ENCODE results near the gene MEIS2.

Gene MEIS2

DNA sequence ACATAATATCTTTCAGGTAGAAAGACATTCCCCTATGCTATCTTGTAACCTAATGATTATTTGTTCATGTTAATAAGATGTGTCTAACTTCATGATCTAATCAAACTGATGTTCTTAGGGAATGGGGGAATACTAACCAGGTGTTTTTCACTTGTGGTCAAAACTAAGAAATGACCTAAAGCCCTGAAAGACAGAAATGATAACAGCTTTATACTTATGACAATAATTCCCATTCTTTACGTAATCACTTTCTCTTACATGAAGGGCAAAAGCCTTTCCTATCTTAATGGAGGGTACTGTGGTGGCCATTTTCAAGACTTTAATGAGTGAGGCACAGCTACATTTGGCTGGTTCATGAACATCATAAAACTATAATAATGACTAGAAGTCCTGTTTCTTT is 33.9 kb upstream of the MEIS2 start:
- Histone ChIP-seq H3K4me1 (ENCODE audit: insufficient read depth, low read length) (no peaks in the 10 kb centered on the region; the same call in 1 of the 2 replicates), H3K36me3 (ENCODE audit: insufficient read depth, low read depth, low read length) (no peaks in the 10 kb centered on the region), H3K4me3 (ENCODE audit: low read length) (no peak overlapping the region), H3K27ac (ENCODE audit: low read length) (no peak overlapping the region), H3K9me3 (ENCODE audit: insufficient read depth, low read depth, low read length) (no peaks in the 10 kb centered on the region), H3K9ac (ENCODE audit: low read depth, low read length) (no peak overlapping the region), H3K27me3 (ENCODE audit: insufficient read depth, low read length) (no peaks in the 10 kb centered on the region)

DNA sequence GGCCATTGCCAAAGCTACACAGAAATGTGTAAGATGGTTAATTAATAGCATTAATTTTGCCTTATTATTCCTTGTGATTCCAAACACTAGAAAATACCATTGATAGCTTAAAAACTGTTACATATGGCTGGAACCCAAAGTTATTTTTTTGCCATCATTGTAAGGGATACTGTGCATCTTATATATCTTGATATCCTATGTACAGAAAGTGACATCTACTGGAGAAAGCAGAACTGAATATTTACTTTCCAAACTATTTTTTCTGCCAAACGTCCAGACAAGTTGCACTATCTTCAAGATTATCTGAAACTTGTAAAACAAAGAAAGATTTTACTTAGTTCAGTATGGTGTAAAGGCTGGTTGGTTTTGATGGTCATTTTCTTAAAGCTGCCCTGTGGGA is 33.3 kb upstream of the MEIS2 start:
- Histone ChIP-seq H3K9me3 (ENCODE audit: insufficient read depth, low read depth, low read length) (no peaks in the 10 kb centered on the region), H3K36me3 (ENCODE audit: insufficient read depth, low read depth, low read length) (no peaks in the 10 kb centered on the region), H3K4me3 (ENCODE audit: low read length) (no peak overlapping the region), H3K27me3 (ENCODE audit: insufficient read depth, low read length) (no peaks in the 10 kb centered on the region), H3K4me1 (ENCODE audit: insufficient read depth, low read length) (no peaks in the 10 kb centered on the region; the same call in 1 of the 2 replicates), H3K9ac (ENCODE audit: low read depth, low read length) (no peak overlapping the region), H3K27ac (ENCODE audit: low read length) (no peak overlapping the region)

DNA sequence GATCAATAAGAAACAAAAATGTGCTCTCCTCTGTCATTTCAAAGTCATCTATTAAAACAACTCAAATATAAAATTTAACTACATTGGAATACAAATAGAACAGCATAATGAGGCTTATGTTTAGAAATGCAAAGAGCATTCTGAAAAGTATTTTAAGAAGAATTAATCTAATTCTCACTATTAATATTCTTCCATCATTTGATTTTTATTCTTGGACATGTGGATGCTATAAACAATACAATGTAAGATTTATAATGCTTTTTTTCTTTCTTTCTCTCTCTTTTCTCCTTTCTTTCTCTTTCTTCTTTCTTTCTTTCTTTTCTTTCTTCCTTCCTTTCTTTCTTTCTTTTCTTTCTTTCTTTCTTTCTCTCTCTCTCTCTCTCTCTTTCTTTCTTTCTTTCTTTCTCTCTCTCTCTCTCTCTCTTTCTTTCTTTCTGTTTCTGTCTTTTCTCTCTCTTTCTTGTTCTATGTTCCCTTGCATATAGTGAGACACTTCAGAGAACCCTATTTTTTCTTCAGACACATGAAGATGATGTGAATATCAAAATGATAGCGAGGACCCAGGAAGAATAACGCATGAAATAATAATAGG is 32.6 kb upstream of the MEIS2 start:
- Histone ChIP-seq H3K4me1 (ENCODE audit: insufficient read depth, low read length) (no peaks in the 10 kb centered on the region; the same call in 1 of the 2 replicates), H3K36me3 (ENCODE audit: insufficient read depth, low read depth, low read length) (no peaks in the 10 kb centered on the region), H3K9ac (ENCODE audit: low read depth, low read length) (no peak overlapping the region), H3K27ac (ENCODE audit: low read length) (no peak overlapping the region), H3K9me3 (ENCODE audit: insufficient read depth, low read depth, low read length) (no peaks in the 10 kb centered on the region), H3K27me3 (ENCODE audit: insufficient read depth, low read length) (no peaks in the 10 kb centered on the region), H3K4me3 (ENCODE audit: low read length) (no peak overlapping the region)

DNA sequence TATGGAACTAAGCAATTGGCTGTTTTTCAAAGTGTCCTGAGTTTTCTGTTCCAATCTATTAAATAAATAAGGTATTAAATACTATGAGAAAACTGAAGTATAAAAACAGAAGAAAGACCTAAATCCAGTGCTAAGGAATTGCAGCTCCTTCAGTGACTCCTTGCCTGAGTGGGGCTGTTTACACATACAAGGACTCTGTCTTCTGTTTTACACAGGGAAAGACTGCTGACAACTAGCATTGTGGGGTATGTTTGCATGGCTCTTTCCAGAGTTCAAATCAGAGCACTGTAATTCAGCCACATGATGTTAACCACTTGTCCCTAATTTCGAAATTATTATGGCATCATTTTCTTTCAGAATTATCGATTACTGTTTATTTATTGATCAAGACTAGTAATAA is 31.3 kb upstream of the MEIS2 start:
- Histone ChIP-seq H3K27me3 (ENCODE audit: insufficient read depth, low read length) (no peaks in the 10 kb centered on the region), H3K4me3 (ENCODE audit: low read length) (no peak overlapping the region), H3K4me1 (ENCODE audit: insufficient read depth, low read length) (no peaks in the 10 kb centered on the region; the same call in 1 of the 2 replicates), H3K36me3 (ENCODE audit: insufficient read depth, low read depth, low read length) (no peaks in the 10 kb centered on the region), H3K9me3 (ENCODE audit: insufficient read depth, low read depth, low read length) (no peaks in the 10 kb centered on the region), H3K27ac (ENCODE audit: low read length) (no peak overlapping the region), H3K9ac (ENCODE audit: low read depth, low read length) (no peak overlapping the region)

DNA sequence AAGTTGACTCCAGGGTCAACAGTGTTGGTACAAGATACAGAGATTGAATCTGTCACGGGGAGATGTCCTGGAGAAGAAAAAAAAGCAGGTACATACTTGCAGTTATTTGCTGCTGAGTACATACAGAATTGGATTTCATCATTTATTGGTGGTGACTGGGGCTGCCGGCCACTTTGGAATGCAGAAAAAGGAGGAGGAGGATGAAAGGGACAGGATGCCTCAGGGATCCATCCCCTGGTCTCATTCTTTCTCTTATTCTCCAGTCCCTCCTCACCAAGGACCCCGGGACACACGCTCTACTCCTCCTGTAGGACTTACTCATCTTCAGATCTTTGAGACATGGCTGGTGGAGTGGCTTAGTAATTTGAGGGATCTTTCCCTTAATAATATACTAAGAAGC is 30.0 kb upstream of the MEIS2 start:
- no peak overlapping the region for H3K27ac ChIP-seq (ENCODE audit: low read length)
- H3K36me3 ChIP-seq (ENCODE audit: insufficient read depth, low read depth, low read length): no peaks in the 10 kb centered on the region

DNA sequence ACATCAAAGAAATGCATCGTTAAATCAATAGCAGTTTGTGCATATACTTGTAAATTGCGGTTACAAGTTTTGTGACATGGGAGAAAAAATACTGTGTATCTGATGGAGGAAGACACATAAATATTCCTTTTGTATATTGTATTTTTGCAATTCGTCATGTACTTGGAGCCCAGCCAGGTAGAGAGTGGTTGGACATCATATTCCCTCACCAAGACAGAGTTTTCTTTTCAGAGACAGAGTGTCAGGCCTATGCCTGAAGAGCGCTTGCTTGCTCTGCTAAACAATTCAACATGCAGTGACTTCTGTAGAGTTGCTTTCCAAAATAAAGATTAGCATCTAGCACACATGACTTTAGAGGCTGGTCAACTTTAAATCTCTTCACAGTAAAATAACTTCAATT is 24.8 kb upstream of the MEIS2 start:
- Histone ChIP-seq H3K27ac (ENCODE audit: low read length) (no peak overlapping the region), H3K4me3 (ENCODE audit: low read length) (no peak overlapping the region), H3K9me3 (ENCODE audit: insufficient read depth, low read depth, low read length) (no peaks in the 10 kb centered on the region), H3K27me3 (ENCODE audit: insufficient read depth, low read length) (no peaks in the 10 kb centered on the region), H3K36me3 (ENCODE audit: insufficient read depth, low read depth, low read length) (no peaks in the 10 kb centered on the region), H3K4me1 (ENCODE audit: insufficient read depth, low read length) (peaks cover 19% of the 10 kb centered on the region; the same call in 1 of the 2 replicates), H3K9ac (ENCODE audit: low read depth, low read length) (no peak overlapping the region)

More for the DNA sequence above, 30.0 kb upstream of the MEIS2 start:
- Histone ChIP-seq H3K4me3 (ENCODE audit: low read length) (no peak overlapping the region), H3K9ac (ENCODE audit: low read depth, low read length) (no peak overlapping the region), H3K4me1 (ENCODE audit: insufficient read depth, low read length) (no peaks in the 10 kb centered on the region; the same call in 1 of the 2 replicates), H3K9me3 (ENCODE audit: insufficient read depth, low read depth, low read length) (no peaks in the 10 kb centered on the region), H3K27me3 (ENCODE audit: insufficient read depth, low read length) (no peaks in the 10 kb centered on the region)

DNA sequence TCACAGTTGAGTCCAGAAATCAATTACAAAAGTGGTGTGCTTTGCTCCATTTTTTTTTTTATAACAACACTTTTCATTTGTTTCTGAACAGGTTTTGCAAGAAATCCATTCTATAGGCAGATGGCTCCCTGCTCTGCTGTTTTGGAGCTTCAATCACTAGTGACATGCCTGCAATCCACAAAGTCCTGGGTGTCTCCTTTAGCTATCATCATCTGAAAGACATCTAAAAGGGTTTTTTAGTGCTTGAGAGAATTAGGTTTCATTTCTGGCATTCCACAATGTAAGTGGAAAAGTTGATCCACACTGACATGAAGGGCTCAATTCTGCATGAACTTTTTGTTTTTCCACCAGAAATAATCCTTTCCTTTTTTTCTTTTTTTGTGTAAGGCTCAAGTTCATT is 24.0 kb upstream of the MEIS2 start:
- Histone ChIP-seq H3K4me3 (ENCODE audit: low read length) (no peak overlapping the region), H3K36me3 (ENCODE audit: insufficient read depth, low read depth, low read length) (no peaks in the 10 kb centered on the region), H3K27ac (ENCODE audit: low read length) (no peak overlapping the region), H3K27me3 (ENCODE audit: insufficient read depth, low read length) (no peaks in the 10 kb centered on the region), H3K9ac (ENCODE audit: low read depth, low read length) (no peak overlapping the region), H3K9me3 (ENCODE audit: insufficient read depth, low read depth, low read length) (no peaks in the 10 kb centered on the region), H3K4me1 (ENCODE audit: insufficient read depth, low read length) (peaks cover 19% of the 10 kb centered on the region; the same call in 1 of the 2 replicates)

DNA sequence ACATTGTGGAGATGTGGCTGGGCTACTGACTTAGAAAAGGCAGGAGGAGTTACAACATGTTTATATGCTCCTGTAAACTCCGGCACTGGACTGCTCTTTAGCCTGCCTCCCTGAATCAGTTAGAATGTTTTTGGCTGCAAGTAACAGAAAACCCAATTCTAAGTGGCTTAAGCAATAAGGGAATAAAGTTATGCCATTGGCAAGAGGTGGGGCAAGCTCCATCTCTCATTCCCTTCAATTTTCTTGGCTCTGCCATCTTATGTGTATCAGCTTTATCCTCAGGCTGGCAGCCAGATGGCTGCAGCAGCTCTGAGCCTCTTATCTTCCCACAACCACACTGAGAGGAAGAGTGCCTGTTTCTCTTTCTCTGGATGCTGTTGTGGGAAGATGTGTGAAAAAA is 22.4 kb upstream of the MEIS2 start:
- Histone ChIP-seq H3K9me3 (ENCODE audit: insufficient read depth, low read depth, low read length) (no peaks in the 10 kb centered on the region), H3K9ac (ENCODE audit: low read depth, low read length) (no peak overlapping the region), H3K4me3 (ENCODE audit: low read length) (no peak overlapping the region), H3K36me3 (ENCODE audit: insufficient read depth, low read depth, low read length) (no peaks in the 10 kb centered on the region), H3K27ac (ENCODE audit: low read length) (no peak overlapping the region), H3K27me3 (ENCODE audit: insufficient read depth, low read length) (no peaks in the 10 kb centered on the region), H3K4me1 (ENCODE audit: insufficient read depth, low read length) (peaks cover 19% of the 10 kb centered on the region; the same call in 1 of the 2 replicates)

DNA sequence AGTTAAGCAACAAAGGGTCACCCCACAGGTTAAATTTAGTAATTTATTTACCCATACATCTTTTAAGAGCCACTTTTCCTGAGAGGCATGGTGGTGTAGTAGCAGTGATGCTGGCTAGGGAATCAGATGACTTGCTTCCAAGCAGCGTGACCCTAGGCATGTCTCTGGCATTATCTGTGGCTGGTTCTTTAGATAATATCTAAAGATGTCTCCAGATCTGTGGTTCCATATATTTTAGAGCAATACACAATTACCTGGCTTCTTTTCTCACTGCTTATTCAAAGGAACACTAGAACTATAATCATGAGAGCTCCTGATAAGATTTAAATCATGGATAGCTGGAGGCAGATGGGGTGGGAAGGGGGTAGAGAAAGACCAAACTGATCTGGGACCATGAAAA is 21.1 kb upstream of the MEIS2 start:
- H3K4me3 ChIP-seq (ENCODE audit: low read length): no peak overlapping the region
- no peak overlapping the region for H3K9ac ChIP-seq (ENCODE audit: low read depth, low read length)
- H3K36me3 ChIP-seq (ENCODE audit: insufficient read depth, low read depth, low read length): no peaks in the 10 kb centered on the region
- no peak overlapping the region for H3K27ac ChIP-seq (ENCODE audit: low read length)
- H3K9me3 ChIP-seq (ENCODE audit: insufficient read depth, low read depth, low read length): no peaks in the 10 kb centered on the region
- H3K4me1 ChIP-seq (ENCODE audit: insufficient read depth, low read length): peaks cover 19% of the 10 kb centered on the region; the same call in 1 of the 2 replicates
- H3K27me3 ChIP-seq (ENCODE audit: insufficient read depth, low read length): no peaks in the 10 kb centered on the region

DNA sequence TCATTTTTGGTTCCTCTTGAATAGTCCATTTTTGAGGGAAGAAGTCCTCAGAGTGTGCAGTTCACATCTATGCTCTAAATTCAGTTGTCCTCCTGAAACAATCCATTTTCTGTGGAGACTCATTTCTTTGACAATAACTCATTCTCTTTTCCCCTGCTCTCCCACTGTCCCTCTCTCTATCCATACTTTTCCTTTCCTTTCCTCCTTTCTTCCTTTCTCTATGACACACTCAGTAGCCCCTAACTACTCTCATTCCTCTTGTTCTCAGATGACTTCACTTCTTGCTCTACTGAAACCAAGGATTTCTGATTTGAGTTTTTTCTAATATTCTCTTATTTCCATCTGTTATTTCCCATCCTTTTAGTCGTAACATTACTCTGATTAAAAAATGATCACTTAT is 16.7 kb upstream of the MEIS2 start:
- Histone ChIP-seq H3K27ac (ENCODE audit: low read length) (no peak overlapping the region), H3K9ac (ENCODE audit: low read depth, low read length) (no peak overlapping the region), H3K4me1 (ENCODE audit: insufficient read depth, low read length) (no peaks in the 10 kb centered on the region; the same call in none of the 2 replicates), H3K4me3 (ENCODE audit: low read length) (no peak overlapping the region), H3K9me3 (ENCODE audit: insufficient read depth, low read depth, low read length) (no peaks in the 10 kb centered on the region), H3K36me3 (ENCODE audit: insufficient read depth, low read depth, low read length) (no peaks in the 10 kb centered on the region), H3K27me3 (ENCODE audit: insufficient read depth, low read length) (peaks cover 22% of the 10 kb centered on the region)

DNA sequence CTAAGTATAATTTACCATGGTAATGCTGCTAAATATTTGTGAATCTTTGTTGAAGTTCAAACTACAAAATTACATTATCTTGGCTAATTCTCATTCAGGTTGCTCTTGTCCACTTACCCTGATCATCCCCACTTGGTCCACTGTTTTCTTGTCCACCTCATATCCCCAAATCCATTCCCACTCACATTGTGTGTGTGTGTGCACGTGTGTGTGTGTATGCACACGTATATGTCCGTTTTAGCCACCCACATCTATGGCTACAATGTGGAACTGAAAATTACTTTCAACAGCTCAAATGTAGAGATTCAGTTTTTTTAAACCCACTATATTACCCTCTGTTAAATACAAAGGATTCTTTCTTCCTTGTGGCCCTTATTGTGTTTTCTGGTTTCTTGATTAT is 15.2 kb upstream of the MEIS2 start:
- Histone ChIP-seq H3K9ac (ENCODE audit: low read depth, low read length) (no peak overlapping the region), H3K36me3 (ENCODE audit: insufficient read depth, low read depth, low read length) (no peaks in the 10 kb centered on the region), H3K4me1 (ENCODE audit: insufficient read depth, low read length) (peaks cover under 1% of the 10 kb centered on the region), H3K9me3 (ENCODE audit: insufficient read depth, low read depth, low read length) (no peaks in the 10 kb centered on the region), H3K27me3 (ENCODE audit: insufficient read depth, low read length) (peaks cover 37% of the 10 kb centered on the region), H3K27ac (ENCODE audit: low read length) (no peak overlapping the region), H3K4me3 (ENCODE audit: low read length) (no peak overlapping the region)

DNA sequence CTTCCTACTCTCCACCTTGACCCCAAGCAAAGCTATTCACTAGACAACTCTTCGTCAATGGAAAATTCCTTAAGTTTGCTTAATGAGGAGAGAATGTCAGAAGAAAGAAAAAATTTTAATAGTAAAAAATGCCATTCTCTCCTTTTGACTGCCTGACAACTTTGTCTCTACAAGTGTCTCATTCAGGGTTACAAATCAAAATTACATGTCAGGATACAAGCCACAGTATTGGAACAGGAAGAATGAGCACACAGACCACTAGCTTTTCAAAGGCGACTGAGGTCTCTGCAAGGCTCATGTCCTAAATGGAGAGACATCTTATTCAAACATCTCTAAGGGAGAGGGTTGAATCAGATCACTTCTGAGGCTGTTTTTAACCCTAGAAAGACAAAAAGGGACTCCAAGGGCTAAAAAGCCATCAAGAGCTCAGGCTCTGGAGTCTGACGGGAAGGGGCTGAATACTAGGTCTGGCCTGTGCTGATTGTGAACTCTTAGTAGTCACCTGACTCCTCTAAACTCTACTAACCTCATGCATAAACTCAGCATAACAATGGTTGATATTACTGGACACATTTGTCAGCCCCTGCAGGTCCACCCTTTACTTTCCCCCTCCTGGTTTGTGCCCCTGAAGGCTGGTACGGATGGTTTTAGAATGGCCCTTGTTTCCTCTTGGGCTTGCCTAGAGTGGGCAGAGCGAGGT is 12.8 kb upstream of the MEIS2 start:
- Histone ChIP-seq H3K9ac (ENCODE audit: low read depth, low read length) (no peak overlapping the region), H3K4me1 (ENCODE audit: insufficient read depth, low read length) (peaks cover 14% of the 10 kb centered on the region), H3K27me3 (ENCODE audit: insufficient read depth, low read length) (peaks cover 61% of the 10 kb centered on the region), H3K4me3 (ENCODE audit: low read length) (no peak overlapping the region), H3K9me3 (ENCODE audit: insufficient read depth, low read depth, low read length) (no peaks in the 10 kb centered on the region), H3K36me3 (ENCODE audit: insufficient read depth, low read depth, low read length) (no peaks in the 10 kb centered on the region), H3K27ac (ENCODE audit: low read length) (no peak overlapping the region)
